Measurements from ENCODE around the gene ANKRD17.

ANKRD17 gene

GRCh38 chr4:73066445-73066844, 192.2 kb downstream of the ANKRD17 start:
- no peak for DNase-seq (ENCODE audit: insufficient read length, low spot score)
- no peak for FAIRE-seq

DNA sequence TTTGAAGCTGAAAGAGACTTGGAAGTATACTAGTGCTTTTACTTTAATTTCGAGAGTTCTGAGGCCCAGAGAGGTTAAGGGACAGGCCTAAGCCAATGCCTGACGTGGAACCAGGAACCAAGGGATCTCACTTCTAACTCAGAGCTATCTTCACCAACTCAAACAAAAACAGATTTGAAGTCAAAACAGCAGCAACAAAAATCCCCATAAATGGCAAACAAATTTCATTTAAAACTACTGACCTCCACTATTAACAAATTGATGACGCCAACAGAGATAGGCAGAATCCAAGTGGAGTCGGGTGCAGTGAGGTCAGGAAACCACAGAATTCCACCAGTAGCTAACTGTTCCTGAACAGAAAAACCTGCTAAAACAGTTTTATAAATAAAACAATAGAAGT, 194.1 kb downstream of the ANKRD17 start:
- no peak for DNase-seq (ENCODE audit: insufficient read length, low spot score)
- no peak for FAIRE-seq

DNA sequence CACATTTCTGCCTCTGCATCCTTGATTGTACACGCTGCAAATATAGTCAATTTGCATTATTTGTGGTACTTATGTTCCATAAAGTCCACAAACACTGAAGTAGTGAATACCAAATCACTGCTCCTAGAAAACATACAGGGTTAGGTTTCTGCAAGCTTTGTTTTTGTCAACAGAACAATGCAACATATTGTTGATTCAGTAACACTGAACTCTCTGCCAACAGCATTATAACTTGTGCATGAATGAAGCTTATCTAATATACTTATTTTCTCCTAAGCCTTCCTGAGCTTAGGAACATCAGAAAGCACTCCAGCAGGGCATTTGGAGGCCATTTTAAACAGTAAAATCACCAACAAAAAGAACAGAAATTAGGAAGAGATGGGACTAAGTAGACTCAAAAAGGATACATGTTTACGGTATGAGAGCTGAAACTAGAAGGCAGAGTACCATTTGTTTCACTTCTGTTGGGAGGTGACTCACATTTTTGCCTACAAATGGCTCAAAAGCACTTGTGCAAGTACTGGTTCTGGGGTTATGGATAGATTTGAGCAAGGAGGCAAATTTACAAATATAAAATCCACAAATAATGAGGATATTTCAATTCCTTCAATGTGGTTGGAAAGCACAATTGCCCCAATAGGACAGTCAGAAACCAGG, 203.2 kb downstream of the ANKRD17 start:
- no peak for FAIRE-seq
- no peak for DNase-seq (ENCODE audit: insufficient read length, low spot score)

DNA sequence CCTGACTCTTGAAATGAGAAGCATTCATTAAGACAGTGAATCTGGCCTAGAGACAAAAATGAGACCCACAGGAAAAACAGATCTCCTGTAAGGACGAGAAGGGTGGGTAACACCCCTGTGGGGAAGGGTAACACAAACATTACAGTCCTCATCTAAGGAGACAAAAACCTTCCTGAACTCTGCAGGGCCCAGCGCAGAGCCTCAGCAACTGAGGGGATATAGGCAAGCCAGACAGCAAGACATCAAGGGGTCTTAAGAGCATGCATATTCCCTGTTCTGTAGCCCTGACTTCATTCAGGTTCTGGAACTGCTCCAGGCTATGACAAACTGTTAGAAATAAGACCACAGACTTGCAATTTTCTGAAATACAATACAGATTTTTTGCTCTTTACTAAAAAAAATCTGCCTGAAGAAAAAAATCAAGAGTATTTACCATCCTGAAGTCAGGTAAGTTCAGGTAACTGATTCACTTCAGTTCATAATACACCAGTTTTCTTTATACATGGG, 204.6 kb downstream of the ANKRD17 start:
- no peak for FAIRE-seq
- DNase-seq (ENCODE audit: insufficient read length, low spot score) = no peak

- DNase-seq (ENCODE audit: insufficient read length, low spot score) = no peak
- no peak for FAIRE-seq
Observed at GRCh38 chr4:73053076-73053475, 205.5 kb downstream of the ANKRD17 start.

DNA sequence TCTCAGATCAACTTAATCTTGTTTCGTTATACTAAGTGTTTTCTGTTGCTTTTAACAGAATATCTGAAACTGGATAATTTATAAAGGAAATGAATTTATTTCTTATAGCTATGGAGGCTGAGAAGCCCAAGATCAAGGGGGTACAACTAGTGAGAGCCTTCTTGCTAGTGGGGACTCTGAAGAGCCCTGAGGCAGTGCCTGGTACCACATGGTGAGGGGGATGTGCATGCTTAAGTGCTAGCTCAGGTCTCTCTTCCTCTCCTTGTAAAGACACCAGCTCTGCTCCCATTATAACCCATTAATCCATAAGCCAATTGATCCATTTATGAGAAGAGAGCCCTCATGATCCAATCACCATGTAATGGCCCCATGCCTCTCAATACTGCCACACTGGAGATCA, 207.0 kb downstream of the ANKRD17 start:
- no peak for FAIRE-seq
- DNase-seq (ENCODE audit: insufficient read length, low spot score) = no peak

DNA sequence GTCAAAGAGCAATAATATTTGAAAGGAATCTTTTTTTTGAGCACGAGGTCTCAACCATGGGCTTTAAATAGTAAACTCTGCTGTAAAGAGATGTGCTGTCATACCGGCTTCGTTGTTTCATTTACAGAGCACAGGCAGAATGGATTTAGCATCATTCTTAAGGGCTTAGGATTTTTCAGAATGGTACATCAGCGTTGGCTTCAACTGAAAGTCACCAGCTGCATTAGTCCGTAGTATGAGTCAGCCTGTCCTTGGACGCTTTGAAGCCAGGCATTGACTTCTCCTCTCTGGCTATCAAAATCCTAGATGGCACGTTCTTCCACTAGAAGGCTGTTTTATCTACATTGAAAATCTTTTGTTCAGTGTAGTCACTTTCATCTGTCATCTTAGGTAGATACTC, 212.7 kb downstream of the ANKRD17 start:
- no peak for FAIRE-seq
- DNase-seq (ENCODE audit: insufficient read length, low spot score) = no peak

DNA sequence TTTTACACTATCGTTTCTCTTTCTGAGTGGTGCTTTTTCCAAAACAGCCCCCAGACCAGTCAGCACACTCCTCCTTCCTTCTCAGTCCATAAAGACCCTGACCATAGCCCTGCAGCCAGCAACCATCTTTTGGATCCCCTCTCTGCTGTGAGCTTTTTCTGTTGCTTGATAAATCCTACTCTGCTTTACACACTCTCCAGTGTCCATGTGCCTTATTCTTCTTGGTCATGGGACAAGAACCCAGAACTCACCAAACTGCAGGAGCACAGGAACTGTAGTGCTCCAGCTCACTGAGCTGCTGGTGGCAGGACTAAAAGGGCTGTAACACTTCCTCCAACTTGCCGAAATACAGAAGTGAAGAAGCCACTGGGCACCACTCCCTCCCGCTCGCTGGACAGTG, 221.5 kb downstream of the ANKRD17 start:
- no peak for FAIRE-seq

DNA sequence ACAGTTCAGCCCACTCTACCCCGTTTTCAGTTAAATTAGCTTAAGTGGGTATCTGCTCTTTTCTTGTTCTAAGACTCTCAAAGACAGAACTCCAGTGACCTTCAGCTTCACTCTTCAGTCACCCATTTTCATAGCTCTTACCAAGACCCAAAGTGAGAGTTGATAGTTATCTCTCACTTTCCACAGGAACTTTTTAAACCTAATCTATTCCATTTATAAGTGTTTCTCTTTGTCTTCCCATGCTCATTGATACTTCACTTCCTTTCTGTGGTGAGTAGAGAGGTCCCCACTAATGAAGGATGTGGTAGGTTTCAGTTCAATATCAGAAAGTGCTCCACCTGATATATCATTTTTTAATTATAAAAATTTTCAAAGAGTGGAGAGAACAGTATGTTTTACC, 222.5 kb downstream of the ANKRD17 start:
- FAIRE-seq (no peak), DNase-seq (ENCODE audit: insufficient read length, low spot score) (no peak)

More for the DNA sequence above, 221.5 kb downstream of the ANKRD17 start:
- DNase-seq (ENCODE audit: insufficient read length, low spot score) = no peak

DNA sequence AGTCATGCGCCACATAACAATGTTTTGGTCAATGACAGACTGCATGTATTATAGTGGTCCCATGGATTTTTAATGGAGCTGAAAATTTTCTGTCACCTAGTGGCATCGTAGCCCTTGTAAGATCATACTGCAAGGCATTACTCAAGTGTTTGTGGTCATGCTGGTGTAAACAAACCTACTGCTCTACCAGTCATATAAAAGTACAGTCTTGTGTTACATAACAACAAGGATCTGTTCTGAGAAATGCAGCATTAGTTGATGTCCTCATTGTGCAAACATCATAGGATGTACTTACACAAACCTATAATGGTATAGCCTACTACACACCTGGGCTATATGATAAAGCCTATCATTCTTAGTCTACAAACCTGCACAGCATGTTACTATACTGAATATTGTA, 223.7 kb downstream of the ANKRD17 start:
- DNase-seq (ENCODE audit: insufficient read length, low spot score) (no peak), FAIRE-seq (no peak)

- FAIRE-seq = no peak
Observed at GRCh38 chr4:73028621-73029020, 230.0 kb downstream of the ANKRD17 start.

More at GRCh38 chr4:73028621-73029020, 230.0 kb downstream of the ANKRD17 start:
- no peak for DNase-seq (ENCODE audit: insufficient read length, low spot score)

Data from HTR-8/SVneo (cell line).